Adipose tissue (tissue), 3 donors: Measurements from ENCODE around the gene PAPOLA. TPM values are rescaled to one million over a fixed set of nuclear protein-coding genes. Genes with fewer than 3 reads are reported as not detected.

ENCODE experiments used
- H3K27ac ChIP-seq: one replicate; pipeline ENCODE4 v1.5.1; 2013; ENCODE audit warnings: low read depth, low read length
- WGBS, 3 donors: extraction: QIAGEN DNeasy Blood & Tissue Kit; methylation state at CpG; one replicate each; pipeline ENCODE4 v1.1.7; 2013; 5-methylcytosine and 5-hydroxymethylcytosine counted together
- polyA plus RNA-seq, 3 donors: library from polyadenylated mRNA; stranded (reverse); fragments of 200-250 nt; gene quantifications; one replicate each; pipeline ENCODE4 v1.2.3, GENCODE V29; 2013
- donor health status: healthy with polysubstance abuse.
- donor health status: Bipolar disorder and iron deficiency.
- donor health status: healthy.

PAPOLA gene
- polyA plus RNA-seq, 3 donors = 40.1 to 70.7 (median 45.3) TPM

- WGBS, 3 donors = 56 to 65% (median 58%) methylated on average over 9 of the region's 9 CpGs
- no peak overlapping the region for H3K27ac ChIP-seq
Measured at GRCh38 chr14:96580566-96580965, 78.4 kb downstream of the PAPOLA start.

DNA sequence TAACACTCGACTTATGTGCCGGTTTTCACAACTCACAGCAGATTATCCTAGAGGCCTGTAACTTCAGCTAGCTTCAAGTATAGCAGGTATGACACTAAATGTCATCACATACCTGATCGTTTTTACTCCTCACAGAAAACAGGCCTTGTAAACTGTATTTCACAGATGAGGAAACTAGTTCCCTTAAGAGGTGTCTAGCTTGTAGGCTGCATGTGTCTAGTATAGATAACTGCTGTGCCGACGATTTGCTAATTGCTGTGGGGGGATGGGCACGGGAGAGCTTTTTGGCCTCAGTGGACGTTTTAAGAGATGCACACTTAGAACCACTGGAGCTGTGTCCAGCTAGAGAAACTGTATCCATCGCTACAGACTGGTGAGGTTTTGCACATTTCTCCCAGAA, 78.8 kb downstream of the PAPOLA start:
- 65 to 70% (median 67%) methylated on average over 8 of the region's 8 CpGs for WGBS, 3 donors
- H3K27ac ChIP-seq = no peak overlapping the region

DNA sequence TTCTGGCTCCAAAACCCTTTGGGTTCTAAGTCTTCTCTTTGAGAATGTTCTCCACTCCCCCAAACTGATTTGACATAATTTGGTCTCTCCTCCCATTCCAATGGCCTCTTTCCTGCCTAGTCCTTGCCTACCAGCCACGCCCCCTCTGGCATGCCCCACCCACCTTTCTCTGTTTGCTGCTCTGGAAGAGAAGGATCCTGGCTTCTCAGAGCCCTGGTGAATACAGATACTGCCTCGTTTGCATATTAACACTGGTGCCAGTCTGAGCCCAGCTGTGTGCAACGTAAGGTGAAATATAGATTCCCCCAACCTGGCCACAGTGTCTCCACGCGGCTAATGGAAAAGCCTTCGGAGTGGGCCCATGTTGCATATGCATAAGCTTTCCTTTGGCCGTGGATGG, 79.7 kb downstream of the PAPOLA start:
- 80 to 88% (median 83%) methylated on average over 7 of the region's 7 CpGs for WGBS, 3 donors
- H3K27ac ChIP-seq = no peak overlapping the region

DNA sequence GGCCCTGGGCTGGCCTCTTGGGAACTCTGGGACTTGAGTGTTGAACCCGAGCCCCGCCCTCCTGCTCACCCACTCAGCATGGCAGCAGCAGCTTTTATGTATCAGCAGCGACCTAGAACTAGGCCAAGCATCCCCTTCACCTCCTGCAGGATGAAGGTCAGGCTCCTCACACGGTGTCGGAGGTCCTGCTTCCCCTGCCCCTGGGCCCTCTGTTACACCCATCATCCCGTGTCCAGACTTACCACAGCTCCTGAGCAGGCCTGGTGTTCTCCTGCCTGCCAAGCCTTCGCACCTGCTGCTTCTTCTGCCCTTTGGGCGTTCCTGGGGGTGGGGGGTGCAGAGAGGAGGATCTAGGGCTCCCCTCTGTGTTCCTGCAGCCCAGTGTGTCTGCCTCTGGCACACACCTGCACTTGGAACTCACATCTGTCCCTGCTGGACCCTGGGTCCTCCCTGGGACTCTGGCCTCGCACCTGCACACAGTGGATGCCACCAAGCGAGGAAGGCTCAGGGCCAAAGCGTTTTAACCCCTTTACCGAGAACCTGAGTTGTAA, 80.3 kb downstream of the PAPOLA start:
- WGBS, 3 donors = 68 to 78% (median 72%) methylated on average over 12 of the region's 12 CpGs
- H3K27ac ChIP-seq = no peak overlapping the region

DNA sequence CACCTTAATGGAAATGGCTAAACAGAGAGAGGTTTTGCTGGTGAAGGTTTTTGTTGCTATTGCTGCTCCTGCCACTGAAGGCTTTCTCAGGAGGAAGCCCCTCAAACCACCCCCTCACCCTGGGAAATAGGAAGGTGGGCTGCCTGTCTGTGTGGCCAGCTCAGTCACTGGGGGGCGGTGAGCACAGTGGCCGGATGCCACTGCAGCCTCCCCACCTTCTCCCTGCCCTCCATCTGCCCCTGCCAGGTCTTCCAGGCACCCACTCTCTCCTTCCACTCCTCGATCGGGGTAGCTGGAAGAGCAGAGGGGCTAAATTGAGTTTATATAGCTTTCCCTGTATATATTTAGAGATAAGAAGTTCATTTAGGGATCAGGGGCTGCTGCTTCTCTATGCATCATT, 80.8 kb downstream of the PAPOLA start:
- WGBS, 3 donors = 51 to 60% (median 53%) methylated on average over 4 of the region's 4 CpGs
- H3K27ac ChIP-seq = no peak overlapping the region

DNA sequence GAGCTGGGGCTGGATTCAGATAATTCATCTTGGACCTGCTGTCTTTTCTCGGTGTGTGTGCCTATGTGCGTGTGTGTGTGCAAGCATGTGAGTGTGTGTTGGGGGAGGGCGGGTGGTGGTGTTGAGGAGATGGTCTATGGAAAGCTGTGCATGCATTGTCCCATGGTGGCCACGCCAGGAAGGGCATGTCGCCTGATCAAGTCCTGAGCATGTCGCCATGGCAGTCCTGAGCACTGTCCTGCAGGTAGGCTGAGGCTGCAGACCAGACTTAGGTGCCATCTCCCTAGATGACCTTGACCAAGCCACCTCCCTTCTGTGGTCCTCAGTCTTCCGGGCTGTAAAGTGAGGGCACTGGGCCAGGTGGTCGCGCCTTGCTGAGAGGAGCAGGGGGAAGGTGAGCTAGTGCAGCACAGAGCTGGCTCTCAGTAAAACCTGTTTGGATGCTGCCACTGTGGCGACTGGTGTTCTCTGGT, 81.4 kb downstream of the PAPOLA start:
- H3K27ac ChIP-seq = no peak overlapping the region
- 64 to 76% (median 72%) methylated on average over 10 of the region's 10 CpGs for WGBS, 3 donors

DNA sequence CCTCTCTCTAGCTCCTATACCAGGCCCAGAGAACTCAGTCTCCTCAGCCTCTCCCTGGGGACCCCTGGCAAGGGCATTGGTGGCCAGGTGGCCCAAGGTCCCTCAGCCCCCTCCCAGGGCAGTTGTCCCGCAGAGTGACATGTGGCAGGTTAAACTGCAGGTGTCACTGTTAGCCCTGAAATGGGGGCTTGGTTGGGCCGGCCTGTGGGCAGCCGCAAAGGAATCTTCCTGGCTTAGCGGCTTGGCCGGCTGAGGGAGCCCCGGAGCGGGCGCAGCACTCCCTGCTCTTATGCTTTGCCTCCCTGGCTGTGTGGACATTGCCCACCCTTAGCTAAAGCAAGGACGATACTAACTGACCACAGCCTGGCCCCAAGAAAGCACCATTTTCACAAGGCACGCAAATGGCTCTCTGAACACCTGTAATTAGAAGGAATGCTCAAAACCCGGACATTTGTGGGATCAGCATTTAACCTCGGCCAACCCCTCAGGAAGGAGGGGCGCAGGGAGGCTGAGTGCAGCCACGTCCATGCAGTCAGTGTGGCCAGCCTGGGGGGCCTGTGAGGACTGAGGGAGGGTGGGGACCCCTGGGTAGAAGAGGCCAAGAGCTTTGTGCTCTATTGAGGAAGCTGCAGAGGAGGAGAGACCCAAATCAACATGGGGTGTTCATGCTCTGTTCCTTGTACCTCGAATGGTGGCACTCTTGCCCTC, 82.2 kb downstream of the PAPOLA start:
- 17 to 20% (median 19%) methylated on average over 15 of the region's 15 CpGs for WGBS, 3 donors
- no peak overlapping the region for H3K27ac ChIP-seq

DNA sequence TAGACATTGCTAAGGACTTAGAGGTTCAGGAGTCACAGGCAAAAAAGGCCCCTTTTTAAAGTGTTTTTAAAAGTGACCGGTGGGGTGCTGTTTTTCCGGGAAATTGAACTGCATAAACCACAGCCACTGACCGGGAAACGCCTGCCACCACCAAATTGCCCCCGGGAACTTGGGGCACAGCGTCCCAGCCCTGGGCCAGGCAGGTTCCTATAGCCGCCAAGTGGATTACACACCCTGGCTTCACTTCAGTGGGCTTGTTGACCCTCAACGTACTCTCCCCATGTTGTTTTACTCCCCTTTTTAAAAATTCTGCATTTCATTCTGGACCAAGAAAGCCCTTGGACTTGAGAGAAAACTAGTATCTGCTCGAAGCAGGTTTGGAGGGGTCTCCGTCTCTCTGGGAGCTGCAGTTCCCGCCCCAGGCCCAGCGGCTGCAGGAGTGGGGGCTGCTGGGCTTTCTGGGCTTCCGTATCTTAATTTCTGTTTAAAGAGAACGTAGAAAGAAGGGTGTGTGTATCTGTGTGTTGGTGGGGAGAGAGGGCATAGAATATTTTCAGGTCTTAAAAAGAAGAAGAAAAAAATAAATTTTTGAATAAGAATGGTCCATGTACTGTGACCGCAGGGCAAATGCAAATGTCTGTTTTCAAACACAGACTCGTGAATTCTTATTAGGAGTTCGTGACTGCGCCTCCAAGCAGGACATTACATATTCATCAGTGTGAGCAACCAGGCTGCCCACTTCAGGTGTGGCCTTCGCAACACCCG, 82.9 kb downstream of the PAPOLA start:
- WGBS, 3 donors = 77 to 80% (median 78%) methylated on average over 20 of the region's 20 CpGs
- H3K27ac ChIP-seq = no peak overlapping the region

DNA sequence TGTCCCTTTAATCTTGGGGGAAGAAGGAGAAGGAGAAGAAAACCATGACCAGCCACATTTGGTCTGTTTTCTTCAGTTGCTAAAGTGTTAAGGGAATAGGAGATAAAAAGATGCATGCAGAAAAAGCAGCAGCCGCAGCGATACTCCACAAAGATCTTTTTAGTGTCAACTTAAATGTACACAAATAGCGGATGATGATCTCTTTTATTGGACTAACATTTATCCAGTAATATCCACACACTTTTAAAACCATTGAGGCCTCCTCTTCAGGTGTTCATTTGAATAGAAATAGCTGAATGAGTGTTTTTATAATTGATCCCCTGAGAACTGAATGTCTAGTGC, 83.5 kb downstream of the PAPOLA start:
- H3K27ac ChIP-seq = no peak overlapping the region
- 77 to 83% (median 80%) methylated on average over 3 of the region's 3 CpGs for WGBS, 3 donors

GRCh38 chr14:96586056-96586455, 83.9 kb downstream of the PAPOLA start:
- H3K27ac ChIP-seq = no peak overlapping the region
- 68 to 79% (median 69%) methylated on average over 11 of the region's 11 CpGs for WGBS, 3 donors

GRCh38 chr14:96586921-96587822, 85.0 kb downstream of the PAPOLA start:
- H3K27ac ChIP-seq = no peak overlapping the region
- 82 to 85% (median 84%) methylated on average over 21 of the region's 21 CpGs for WGBS, 3 donors

- 92 to 95% (median 93%) methylated on average over 6 of the region's 6 CpGs for WGBS, 3 donors
- no peak overlapping the region for H3K27ac ChIP-seq
Measured at GRCh38 chr14:96587823-96588385, 85.7 kb downstream of the PAPOLA start.

- 33 to 75% (median 41%) methylated on average over 22 of the region's 22 CpGs for WGBS, 3 donors
- H3K27ac ChIP-seq = no peak overlapping the region
Measured at GRCh38 chr14:96588410-96589257, 86.5 kb downstream of the PAPOLA start.

- no peak overlapping the region for H3K27ac ChIP-seq
- 65 to 78% (median 73%) methylated on average over 3 of the region's 3 CpGs for WGBS, 3 donors
Measured at GRCh38 chr14:96589577-96589976, 87.4 kb downstream of the PAPOLA start.

- whole genome bisulfite sequencing, 3 donors = 68 to 79% (median 75%) methylated on average over 9 of the region's 9 CpGs
- H3K27ac ChIP-seq = no peak overlapping the region
Measured at GRCh38 chr14:96590190-96590864, 88.1 kb downstream of the PAPOLA start.

GRCh38 chr14:96592591-96593386, 90.6 kb downstream of the PAPOLA start:
- no peak overlapping the region for H3K27ac ChIP-seq

More at GRCh38 chr14:96592591-96593386, 90.6 kb downstream of the PAPOLA start:
- 7% methylated on average over 54 of the region's 54 CpGs for WGBS, 3 donors
